PC-3 (cell line): Measurements from ENCODE around the gene MBOAT1.

Experiments used
- EZH2 ChIP-seq: fragments of 300-600 bp; sonication (generic); IDR thresholded peaks from one replicate; pipeline ENCODE4 v1.6.1; 2017; ENCODE audit warnings: antibody characterized with exemption, mild to moderate bottlenecking, low read length; ENCODE audit not compliant: unreplicated experiment
- TF ChIP-seq, protein P1 (sequence below): fragments of 300-600 bp; sonication (generic); conservative IDR thresholded peaks from 2 replicates; pipeline ENCODE4 v1.5.1; 2017; ENCODE audit warnings: antibody characterized with exemption, low read depth, mild to moderate bottlenecking, low read length

DNA sequence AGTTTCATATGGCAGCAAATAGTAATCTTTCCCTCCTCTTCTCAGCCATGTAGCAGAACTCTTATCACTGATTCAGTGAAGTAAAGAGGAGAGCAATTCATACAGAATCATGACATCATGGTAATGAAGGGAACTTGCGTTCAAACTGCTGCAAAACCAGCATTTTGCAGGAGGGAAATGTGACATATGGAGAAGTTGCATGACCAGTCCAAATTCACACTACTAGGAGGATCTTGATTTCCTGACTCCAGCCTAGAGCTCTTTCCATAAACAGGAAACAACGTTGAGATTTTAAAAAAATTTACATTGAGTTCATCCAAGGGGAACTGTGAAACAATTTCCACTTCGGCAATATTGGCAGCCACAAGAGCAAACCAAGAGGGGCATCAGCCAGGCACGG is 63.8 kb downstream of the MBOAT1 start:
- TF ChIP-seq, protein P1, sequence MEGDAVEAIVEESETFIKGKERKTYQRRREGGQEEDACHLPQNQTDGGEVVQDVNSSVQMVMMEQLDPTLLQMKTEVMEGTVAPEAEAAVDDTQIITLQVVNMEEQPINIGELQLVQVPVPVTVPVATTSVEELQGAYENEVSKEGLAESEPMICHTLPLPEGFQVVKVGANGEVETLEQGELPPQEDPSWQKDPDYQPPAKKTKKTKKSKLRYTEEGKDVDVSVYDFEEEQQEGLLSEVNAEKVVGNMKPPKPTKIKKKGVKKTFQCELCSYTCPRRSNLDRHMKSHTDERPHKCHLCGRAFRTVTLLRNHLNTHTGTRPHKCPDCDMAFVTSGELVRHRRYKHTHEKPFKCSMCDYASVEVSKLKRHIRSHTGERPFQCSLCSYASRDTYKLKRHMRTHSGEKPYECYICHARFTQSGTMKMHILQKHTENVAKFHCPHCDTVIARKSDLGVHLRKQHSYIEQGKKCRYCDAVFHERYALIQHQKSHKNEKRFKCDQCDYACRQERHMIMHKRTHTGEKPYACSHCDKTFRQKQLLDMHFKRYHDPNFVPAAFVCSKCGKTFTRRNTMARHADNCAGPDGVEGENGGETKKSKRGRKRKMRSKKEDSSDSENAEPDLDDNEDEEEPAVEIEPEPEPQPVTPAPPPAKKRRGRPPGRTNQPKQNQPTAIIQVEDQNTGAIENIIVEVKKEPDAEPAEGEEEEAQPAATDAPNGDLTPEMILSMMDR = no peak
- TF ChIP-seq EZH2 = no peak
